Fibroblast of lung (primary cell): ENCODE data around the gene CLSTN2. TPM values are rescaled to one million over a fixed set of nuclear protein-coding genes. Genes with fewer than 3 reads are reported as not detected.

Experiments used
- DNase-seq, 2 donors: peaks; one replicate each; pipeline versions ENCODE4 v3.0.0 to v3.0.0-alpha.2; 2010; ENCODE audit warnings: low read depth in 2 of 2
- H2AFZ ChIP-seq: 2 replicates; pipeline ENCODE4 v1.5.1; 2012; ENCODE audit warnings: low read length, control low read depth, inconsistent platforms
- H3K27ac ChIP-seq: 2 replicates; pipeline ENCODE4 v1.5.1; 2011; ENCODE audit warnings: low read length, control low read depth; ENCODE audit not compliant: insufficient read depth
- H3K27me3 ChIP-seq: 2 replicates; pipeline ENCODE4 v1.5.1; 2011; ENCODE audit warnings: mild to moderate bottlenecking, low read length; ENCODE audit not compliant: control insufficient read depth, insufficient read depth
- H3K36me3 ChIP-seq: 2 replicates; pipeline ENCODE4 v1.5.1; 2011; ENCODE audit warnings: low read length; ENCODE audit not compliant: control insufficient read depth, insufficient read depth
- H3K4me1 ChIP-seq: 2 replicates; pipeline ENCODE4 v1.5.1; 2011; ENCODE audit warnings: low read length; ENCODE audit not compliant: control insufficient read depth, insufficient read depth; ENCODE audit errors: extremely low read depth
- H3K4me2 ChIP-seq: 2 replicates; pipeline ENCODE4 v1.5.1; 2011; ENCODE audit warnings: low read length, control low read depth; ENCODE audit not compliant: insufficient read depth; ENCODE audit errors: extremely low read depth
- H3K4me3 ChIP-seq, 4 experiments: fragments of 200-600 bp in 1 of 4; sonication (generic) in 1 of 4; replicated peaks in 1 of 4; 2 replicates each; pipeline ENCODE4 v1.5.1; 2011 to 2016; ENCODE audit warnings: low read length in 4 of 4, low read depth in 3 of 4, mild to moderate bottlenecking in 3 of 4, control low read depth in 2 of 4, inconsistent platforms in 1 of 4, mixed read lengths in 1 of 4; ENCODE audit not compliant: insufficient read depth in 1 of 4; ENCODE audit errors: control extremely low read depth in 1 of 4
- H3K79me2 ChIP-seq: 2 replicates; pipeline ENCODE4 v1.5.1; 2012; ENCODE audit warnings: mild to moderate bottlenecking, low read length, inconsistent platforms; ENCODE audit not compliant: control insufficient read depth, insufficient read depth
- H3K9ac ChIP-seq: 2 replicates; pipeline ENCODE4 v1.5.1; 2011; ENCODE audit warnings: mild to moderate bottlenecking, low read length, control low read depth; ENCODE audit not compliant: insufficient read depth
- H3K9me3 ChIP-seq: 2 replicates; pipeline ENCODE4 v1.5.1; 2012; ENCODE audit warnings: low read depth, low read length; ENCODE audit not compliant: control insufficient read depth, insufficient read depth
- H4K20me1 ChIP-seq: 2 replicates; pipeline ENCODE4 v1.5.1; 2011; ENCODE audit warnings: low read length; ENCODE audit not compliant: control insufficient read depth, insufficient read depth; ENCODE audit errors: extremely low read depth
- CTCF ChIP-seq, 2 donors: IDR thresholded peaks in 1 of 2; conservative IDR thresholded peaks in 1 of 2; 1 replicate in 1 of 2; 2 replicates in 1 of 2; pipeline ENCODE4 v1.5.1; 2011 to 2012; ENCODE audit warnings: low read length in 2 of 2, control low read depth in 1 of 2, inconsistent platforms in 1 of 2, low read depth in 1 of 2, mild to moderate bottlenecking in 1 of 2
- EZH2 ChIP-seq: IDR thresholded peaks from 2 replicates; pipeline ENCODE4 v1.5.1; 2012; ENCODE audit warnings: low read length, control low read depth, mild to moderate bottlenecking; ENCODE audit errors: missing control alignments
- polyA plus RNA-seq, 2 donors: library from polyadenylated mRNA; depleted of rRNA in 1 of 2; stranded (reverse) in 1 of 2; unstranded in 1 of 2; fragments of >200 nt; gene quantifications; 2 replicates each; pipeline ENCODE4 v1.2.1, GENCODE V29; 2011 to 2012; ENCODE audit warnings: missing spikeins in 1 of 2
- total RNA-seq: library from RNA; depleted of rRNA; stranded (reverse); fragments of >200 nt; gene quantifications from 2 replicates; pipeline ENCODE4 v1.2.1, GENCODE V29; 2014

Gene CLSTN2
- total and polyA plus RNA-seq, 2 donors (not counting 1 experiment from before 2014, with no cell fraction given), result under 0.01 to 1.3 TPM

GRCh38 chr3:140403608-140404007 is 468.6 kb downstream of the CLSTN2 start:
- H3K27ac ChIP-seq, result no peak overlapping the region
- H3K36me3 ChIP-seq, result no peaks in the 10 kb centered on the region
- no peaks in the 10 kb centered on the region for H3K27me3 ChIP-seq
- no peak for DNase-seq
- H4K20me1 ChIP-seq, result no peaks in the 10 kb centered on the region
- no peak overlapping the region for H3K9ac ChIP-seq
- no peak overlapping the region for H3K4me3 ChIP-seq
- TF ChIP-seq CTCF (conservative IDR thresholded peaks at IDR 0.05 in 1 of 2, IDR thresholded peaks at IDR 0.05 in 1 of 2; ENCODE audit: low read depth in 1 of 2, low read length in 2 of 2), result no peak
- TF ChIP-seq EZH2, result no peak
- H3K9me3 ChIP-seq, result no peaks in the 10 kb centered on the region
- H3K4me2 ChIP-seq, result no peak overlapping the region
- no peak overlapping the region for H2AFZ ChIP-seq
- no peaks in the 10 kb centered on the region for H3K4me1 ChIP-seq
- H3K79me2 ChIP-seq, result no peaks in the 10 kb centered on the region

GRCh38 chr3:140406655-140407054 is 471.7 kb downstream of the CLSTN2 start:
- no peak overlapping the region for H3K4me3 ChIP-seq
- H3K27ac ChIP-seq, result no peak overlapping the region
- H3K4me1 ChIP-seq, result no peaks in the 10 kb centered on the region
- no peak for TF ChIP-seq CTCF (conservative IDR thresholded peaks at IDR 0.05 in 1 of 2, IDR thresholded peaks at IDR 0.05 in 1 of 2; ENCODE audit: low read depth in 1 of 2, low read length in 2 of 2)
- TF ChIP-seq EZH2, result no peak
- no peak for DNase-seq
- no peaks in the 10 kb centered on the region for H3K9me3 ChIP-seq
- H3K4me2 ChIP-seq, result no peak overlapping the region
- H4K20me1 ChIP-seq, result no peaks in the 10 kb centered on the region
- no peaks in the 10 kb centered on the region for H3K27me3 ChIP-seq
- H3K9ac ChIP-seq, result no peak overlapping the region
- H2AFZ ChIP-seq, result no peak overlapping the region
- no peaks in the 10 kb centered on the region for H3K79me2 ChIP-seq
- H3K36me3 ChIP-seq, result no peaks in the 10 kb centered on the region

- no peak overlapping the region for H3K27ac ChIP-seq
- H3K9ac ChIP-seq, result no peak overlapping the region
- no peaks in the 10 kb centered on the region for H3K79me2 ChIP-seq
- H3K4me2 ChIP-seq, result no peak overlapping the region
- H3K36me3 ChIP-seq, result no peaks in the 10 kb centered on the region
- H3K9me3 ChIP-seq, result no peaks in the 10 kb centered on the region
- DNase-seq, result no peak
- H2AFZ ChIP-seq, result no peak overlapping the region
- no peak overlapping the region for H3K4me3 ChIP-seq
- H3K4me1 ChIP-seq, result no peaks in the 10 kb centered on the region
- no peaks in the 10 kb centered on the region for H3K27me3 ChIP-seq
- TF ChIP-seq EZH2 (no peak), CTCF (conservative IDR thresholded peaks at IDR 0.05 in 1 of 2, IDR thresholded peaks at IDR 0.05 in 1 of 2; ENCODE audit: low read depth in 1 of 2, low read length in 2 of 2) (no peak)
- no peaks in the 10 kb centered on the region for H4K20me1 ChIP-seq
Observed at GRCh38 chr3:140408252-140408651, 473.3 kb downstream of the CLSTN2 start.
